K562 (cell line): ENCODE measurements around the gene EXOSC2. TPM values are rescaled to one million over a fixed set of nuclear protein-coding genes. Genes with fewer than 3 reads are reported as not detected.

Experiments used
- ATAC-seq: fragments of 200-7000 bp; cut with Tn5 transposase; 3 replicates; pipeline ENCODE4 v1.9.1; 2020; ENCODE audit warnings: moderate library complexity
- BruUV-seq: library from RNA; stranded (reverse); fragments of 400-500 nt; replicated peaks from 2 replicates; lab custom pipeline; 2021; lab: Mats Ljungman, UMichigan
- CTCF ChIA-PET: fragments of 300-600 bp; formaldehyde crosslinking; extraction: SDS; loops from one replicate; lab custom pipeline; 2021; ENCODE audit warnings: low intra/inter-chr PET ratio; lab: Yijun Ruan, JAX
- POLR2A ChIA-PET: fragments of 300-600, 350-650 bp; sonication (Branson Sonifier 250); formaldehyde crosslinking; extraction: SDS; loops from one replicate; lab custom pipeline; 2021; ENCODE audit warnings: antibody characterized with exemption, inconsistent platforms; lab: Yijun Ruan, JAX
- DNase-seq, 4 experiments: peaks; one replicate each; pipeline versions ENCODE4 v3.0.0 to v3.0.0-alpha.2; 2011 to 2018; ENCODE audit warnings: low spot score in 3 of 4, mixed read lengths in 3 of 4; ENCODE audit errors: extremely low read depth in 1 of 4
- FAIRE-seq: peaks from 2 replicates; lab custom pipeline; 2011; peaks lifted over from hg19 to GRCh38; lab: Jason Lieb, UNC
- H2AFZ ChIP-seq: 2 replicates; pipeline ENCODE4 v1.6.0; 2011; ENCODE audit warnings: low read depth, low read length, control low read depth, inconsistent platforms
- H3K27ac ChIP-seq: fragments of 200-600 bp; 3 replicates; pipeline ENCODE4 v1.8.0; 2011; ENCODE audit warnings: low read depth, mild to moderate bottlenecking, control low read depth, inconsistent platforms, low read length, moderate library complexity, mixed read lengths; ENCODE audit errors: extremely low read depth
- H3K27me3 ChIP-seq, 2 experiments: fragments of 300-600 bp in 1 of 2; 2 replicates in 1 of 2; 3 replicates in 1 of 2; pipeline versions ENCODE4 v1.6.0 to v1.8.0; 2011; ENCODE audit warnings: inconsistent platforms in 2 of 2, low read length in 2 of 2, mild to moderate bottlenecking in 1 of 2, mixed read lengths in 1 of 2, moderate library complexity in 1 of 2; ENCODE audit not compliant: control insufficient read depth in 2 of 2, insufficient read depth in 2 of 2
- H3K36me3 ChIP-seq: fragments of 300-600 bp; 3 replicates; pipeline ENCODE4 v1.8.0; 2011; ENCODE audit warnings: mild to moderate bottlenecking, low read length, inconsistent platforms; ENCODE audit not compliant: control insufficient read depth, insufficient read depth
- H3K4me1 ChIP-seq, 2 experiments: fragments of 200-600 bp in 1 of 2; replicated peaks in 1 of 2; 2 replicates in 1 of 2; 3 replicates in 1 of 2; pipeline versions ENCODE4 v1.5.1 to v1.8.0; 2011; ENCODE audit warnings: inconsistent platforms in 2 of 2, low read length in 2 of 2, mild to moderate bottlenecking in 1 of 2, mixed read lengths in 1 of 2, moderate library complexity in 1 of 2; ENCODE audit not compliant: control insufficient read depth in 2 of 2, insufficient read depth in 2 of 2
- H3K4me2 ChIP-seq: 2 replicates; pipeline ENCODE4 v1.6.1; 2011; ENCODE audit warnings: low read length, control low read depth, inconsistent platforms, mixed read lengths; ENCODE audit not compliant: insufficient read depth
- H3K4me3 ChIP-seq: fragments of 200-600 bp; sonication (generic), shearing (Covaris generic); 2 replicates; pipeline ENCODE4 v1.5.1; 2016; ENCODE audit warnings: control low read depth, inconsistent platforms
- H3K79me2 ChIP-seq: fragments of 200-600 bp; 3 replicates; pipeline ENCODE4 v1.8.0; 2011; ENCODE audit warnings: low read length, inconsistent platforms; ENCODE audit not compliant: control insufficient read depth, insufficient read depth
- H3K9ac ChIP-seq, 2 experiments: 2 replicates each; pipeline versions ENCODE4 v1.6.0 to v1.6.1; 2011; ENCODE audit warnings: low read depth in 2 of 2, low read length in 2 of 2, control low read depth in 1 of 2, inconsistent platforms in 1 of 2, mild to moderate bottlenecking in 1 of 2, mixed read lengths in 1 of 2; ENCODE audit not compliant: insufficient read depth in 1 of 2
- H3K9me1 ChIP-seq: one replicate; pipeline ENCODE4 v1.6.0; 2011; ENCODE audit warnings: inconsistent platforms, mild to moderate bottlenecking, low read length, moderate library complexity; ENCODE audit not compliant: control insufficient read depth, insufficient read depth
- H3K9me3 ChIP-seq: replicated peaks from 2 replicates; pipeline ENCODE4 v1.5.1; 2011; ENCODE audit warnings: low read depth, low read length, inconsistent platforms; ENCODE audit not compliant: control insufficient read depth, insufficient read depth
- H4K20me1 ChIP-seq: replicated peaks from 2 replicates; pipeline ENCODE4 v1.6.1; 2011; ENCODE audit warnings: low read length, inconsistent platforms, mixed read lengths; ENCODE audit not compliant: control insufficient read depth, insufficient read depth
- BACH1 ChIP-seq: fragments of 200-800 bp; sonication (Bioruptor generic); IDR thresholded peaks from 2 replicates; pipeline ENCODE4 v1.6.1; 2016; ENCODE audit warnings: missing genetic modification characterization, missing compliant biosample characterization
- CREM ChIP-seq: IDR thresholded peaks from 2 replicates; pipeline ENCODE4 v1.6.1; 2014; ENCODE audit warnings: antibody characterized with exemption, low read depth
- ELF1 ChIP-seq: fragments of 200-800 bp; sonication (Bioruptor generic); IDR thresholded peaks from 2 replicates; pipeline ENCODE4 v1.6.1; 2016; ENCODE audit warnings: missing genetic modification characterization, missing compliant biosample characterization
- ETV6 ChIP-seq, 3 experiments: fragments of 150-350 bp in 1 of 3; sonication (generic) in 1 of 3; formaldehyde crosslinking in 1 of 3; IDR thresholded peaks; 2 replicates each; pipeline versions ENCODE4 v1.6.1 to v1.8.0; 2014 to 2022; ENCODE audit warnings: borderline replicate concordance in 2 of 3, low read depth in 2 of 3, antibody characterized with exemption in 1 of 3, low read length in 1 of 3, mild to moderate bottlenecking in 1 of 3, missing genetic modification reagents in 1 of 3
- MBD2 ChIP-seq: sonication (generic); IDR thresholded peaks from 2 replicates; pipeline ENCODE4 v1.6.1; 2016; ENCODE audit warnings: low read depth, borderline replicate concordance
- MED1 ChIP-seq: sonication (generic); formaldehyde crosslinking; IDR thresholded peaks from 2 replicates; pipeline ENCODE4 v1.8.1; 2023; ENCODE audit warnings: missing genetic modification reagents, borderline replicate concordance
- POLR2A ChIP-seq: fragments of 450-650 bp; conservative IDR thresholded peaks from 2 replicates; pipeline ENCODE4 v1.6.1; 2016
- POLR3G ChIP-seq: IDR thresholded peaks from 2 replicates; pipeline ENCODE4 v1.6.1; 2011; ENCODE audit not compliant: insufficient read length, insufficient replicate concordance; ENCODE audit errors: extremely low read depth
- RBM14 ChIP-seq: fragments of 200-400 bp; formaldehyde crosslinking; IDR thresholded peaks from 2 replicates; pipeline ENCODE4 v1.6.1; 2018; ENCODE audit warnings: low read depth, mild to moderate bottlenecking, low read length, moderate library complexity, borderline replicate concordance; ENCODE audit not compliant: insufficient read depth
- TARDBP ChIP-seq: fragments of 450-650 bp; IDR thresholded peaks from 2 replicates; pipeline ENCODE4 v1.6.1; 2016
- THRAP3 ChIP-seq: fragments of 450-650 bp; IDR thresholded peaks from 2 replicates; pipeline ENCODE4 v1.6.1; 2016; ENCODE audit warnings: mild to moderate bottlenecking, inconsistent platforms, borderline replicate concordance
- ZNF584 ChIP-seq: fragments of 200-800 bp; sonication (Bioruptor generic); IDR thresholded peaks from 2 replicates; pipeline ENCODE4 v1.6.1; 2016; ENCODE audit warnings: low read depth, mild to moderate bottlenecking, missing genetic modification characterization, missing compliant biosample characterization
- ZNF696 ChIP-seq: fragments of 250-450 bp; sonication (Bioruptor Pico); conservative IDR thresholded peaks from 2 replicates; pipeline ENCODE4 v1.4.0; 2020; ENCODE audit warnings: mild to moderate bottlenecking, moderate library complexity
- WGBS: fragments of 100-300 bp; shearing (Covaris generic); methylation state at CpG from one replicate; pipeline ENCODE4 v1.1.6; 2016; ENCODE audit warnings: low coverage, mixed read lengths; ENCODE audit not compliant: insufficient coverage; ENCODE audit errors: missing lambda C conversion rate; 5-methylcytosine and 5-hydroxymethylcytosine counted together
- in situ Hi-C: fragments of 300-500 bp; cut with MboI; formaldehyde crosslinking; loops from 4 replicates; pipeline ENCODE4 v1.15.0; 2018; ENCODE audit warnings: inconsistent platforms, mixed read lengths
- intact Hi-C: fragments of 100-400 bp; cut with micrococcal nuclease; formaldehyde crosslinking; loops from 2 replicates; pipeline ENCODE4 v1.14.2; 2022
- polyA plus RNA-seq, 8 experiments: library from polyadenylated mRNA; depleted of rRNA in 4 of 8; stranded (reverse) in 5 of 8; unstranded in 3 of 8; fragments of >200 nt; fragmentation: Nextera tagmentation in 2 of 8; fragmentation: Illumina TruSeq in 1 of 8; extraction: Ambion mirVana in 2 of 8; extraction: Trizol in 1 of 8; gene quantifications; 2 replicates each; pipeline versions ENCODE4 v1.2.1 to v1.2.3, GENCODE V29; 2011 to 2014; ENCODE audit warnings: inconsistent platforms in 1 of 8, missing spikeins in 1 of 8
- total RNA-seq, 7 experiments: library from RNA; depleted of rRNA in 6 of 7; stranded (reverse); fragments of >200 nt in 6 of 7; fragmentation: Illumina TruSeq in 2 of 7; extraction: Trizol in 2 of 7; gene quantifications; 2 replicates each; pipeline versions ENCODE4 v1.2.1 to v1.2.3, GENCODE V29; 2011 to 2021; ENCODE audit warnings: low replicate concordance in 1 of 7

EXOSC2 gene
- total and polyA plus RNA-seq, 9 of the 15 experiments (the other 6 are each of a cell fraction or from before 2014, with no cell fraction given) = 46.0 to 101 (median 77.6) TPM

GRCh38 chr9:130729145-130729544 lies 35.6 kb downstream of the EXOSC2 start (continued):
- TF ChIP-seq ZNF696 (CRISPR knock-in tag) = no peak
- TF ChIP-seq POLR2A = no peak
- no peak for TF ChIP-seq POLR3G

DNA sequence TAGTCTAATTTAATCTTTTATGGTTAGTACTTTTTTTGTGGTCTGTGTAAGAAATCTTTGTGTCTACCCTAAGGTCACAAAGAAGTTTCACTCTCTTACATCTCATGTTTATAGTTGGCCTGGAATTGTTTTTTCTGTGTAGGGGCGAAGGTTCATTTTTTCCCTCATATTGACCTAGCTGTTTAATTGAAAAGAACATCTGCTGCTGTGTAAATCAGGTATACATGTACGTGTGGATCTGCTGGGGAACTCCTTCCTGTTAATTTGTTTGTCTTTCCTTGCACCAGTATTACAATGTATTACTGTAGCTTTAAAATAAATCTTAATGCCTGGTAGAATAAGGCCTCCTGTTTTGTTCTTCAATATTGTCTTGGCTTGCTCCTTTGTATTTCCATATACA lies 37.8 kb downstream of the EXOSC2 start:
- TF ChIP-seq CREM (no peak), ZNF584 (CRISPR knock-in tag) (no peak), TARDBP (no peak), BACH1 (tag) (no peak), ETV6 (IDR thresholded peaks at IDR 0.05; ENCODE audit: borderline replicate concordance in 1 of 2, low read depth in 2 of 2, low read length in 1 of 2) (no peak), ETV6 (CRISPR knock-in tag; IDR thresholded peaks at IDR 0.05; ENCODE audit: borderline replicate concordance) (no peak), MED1 (no peak), ELF1 (no peak), RBM14 (no peak), MBD2 (no peak), THRAP3 (no peak)
- 60% methylated on average over 2 of the region's 2 CpGs for WGBS
- Histone ChIP-seq H2AFZ (no peak overlapping the region), H3K9me3 (no peaks in the 10 kb centered on the region), H3K4me2 (no peak overlapping the region), H3K9me1 (no peaks in the 10 kb centered on the region), H3K36me3 (peaks cover 36% of the 10 kb centered on the region), H3K4me1 (no peaks in the 10 kb centered on the region), H3K27ac (no peak overlapping the region), H4K20me1 (no peaks in the 10 kb centered on the region), H3K27me3 (no peaks in the 10 kb centered on the region), H3K9ac (no peak overlapping the region), H3K4me3 (no peak overlapping the region), H3K79me2 (peaks cover 3% of the 10 kb centered on the region; the same call in 2 of the 3 replicates)
- intact Hi-C loops (no loop called here), in situ Hi-C loops (no loop called here)
- POLR2A ChIA-PET = interaction anchor here (0.6 to 3.5 kb wide), 6 partner anchors 10 to 60 kb away, joined by 3 to 20 read pairs (median 4); no protein-coding TSS in a partner anchor
- no TSS peak for BruUV-seq
- CTCF ChIA-PET = no interaction called here
- no peak for DNase-seq
- no peak for ATAC-seq
- FAIRE-seq = no peak
